ENCODE data around the gene C1orf87.

GRCh38 chr1:60025552-60025951, 48.0 kb downstream of the C1orf87 start:
- TF ChIP-seq CTCF (conservative IDR thresholded peaks at IDR 0.05; ENCODE audit: low read depth, low read length): no peak
- TF ChIP-seq EZH2 (IDR thresholded peaks at IDR 0.05; ENCODE audit: low read length, unreplicated experiment): no peak
- no peak for TF ChIP-seq EZH2phosphoT487 (IDR thresholded peaks at IDR 0.05; ENCODE audit: borderline replicate concordance, low read length)
